Vagina (tissue), 2 donors: ENCODE measurements around the gene CHCHD4.
A peak's percentile ranks its signal among the peaks of the same experiment; 100 is the strongest.

Experiments
- CTCF ChIP-seq, 3 experiments: fragments of 450-650 bp in 2 of 3; fragments of 200-600 bp in 1 of 3; sonication (generic) in 1 of 3; IDR thresholded peaks; one replicate each; pipeline ENCODE4 v1.5.1; 2017 to 2019; ENCODE audit warnings: antibody characterized with exemption in 3 of 3, mild to moderate bottlenecking in 2 of 3, moderate library complexity in 2 of 3
- POLR2AphosphoS5 ChIP-seq, 2 donors: sonication (generic); formaldehyde crosslinking; IDR thresholded peaks; one replicate each; pipeline ENCODE4 v1.9.0; 2017; ENCODE audit warnings: antibody characterized with exemption in 2 of 2, mild to moderate bottlenecking in 2 of 2, low read depth in 1 of 2; ENCODE audit not compliant: insufficient read depth in 1 of 2

GRCh38 chr3:14137004-14137403 is 12.3 kb upstream of the CHCHD4 start:
- peak in 1 of 2 donors; percentile 13 for TF ChIP-seq POLR2AphosphoS5 (IDR thresholded peaks at IDR 0.05; ENCODE audit: insufficient read depth in 1 of 2, low read depth in 1 of 2)
- TF ChIP-seq CTCF (IDR thresholded peaks at IDR 0.05) = no peak
